SKM-1 treated with dmso at 0.1 percent for 144 hours (cell line): Measurements from ENCODE around the gene SLC47A2.
"Not testable (repeated sequence)": the region's sequence is repeated elsewhere in the genome, so short reads cannot be mapped to it uniquely, and the experiment has no call there.

ENCODE experiments used
- DNase-seq: peaks from one replicate; lab custom pipeline; 2025; ENCODE audit not compliant: unreplicated experiment; lab: John Stamatoyannopoulos, UW

Gene SLC47A2, protein sequence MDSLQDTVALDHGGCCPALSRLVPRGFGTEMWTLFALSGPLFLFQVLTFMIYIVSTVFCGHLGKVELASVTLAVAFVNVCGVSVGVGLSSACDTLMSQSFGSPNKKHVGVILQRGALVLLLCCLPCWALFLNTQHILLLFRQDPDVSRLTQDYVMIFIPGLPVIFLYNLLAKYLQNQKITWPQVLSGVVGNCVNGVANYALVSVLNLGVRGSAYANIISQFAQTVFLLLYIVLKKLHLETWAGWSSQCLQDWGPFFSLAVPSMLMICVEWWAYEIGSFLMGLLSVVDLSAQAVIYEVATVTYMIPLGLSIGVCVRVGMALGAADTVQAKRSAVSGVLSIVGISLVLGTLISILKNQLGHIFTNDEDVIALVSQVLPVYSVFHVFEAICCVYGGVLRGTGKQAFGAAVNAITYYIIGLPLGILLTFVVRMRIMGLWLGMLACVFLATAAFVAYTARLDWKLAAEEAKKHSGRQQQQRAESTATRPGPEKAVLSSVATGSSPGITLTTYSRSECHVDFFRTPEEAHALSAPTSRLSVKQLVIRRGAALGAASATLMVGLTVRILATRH

DNA sequence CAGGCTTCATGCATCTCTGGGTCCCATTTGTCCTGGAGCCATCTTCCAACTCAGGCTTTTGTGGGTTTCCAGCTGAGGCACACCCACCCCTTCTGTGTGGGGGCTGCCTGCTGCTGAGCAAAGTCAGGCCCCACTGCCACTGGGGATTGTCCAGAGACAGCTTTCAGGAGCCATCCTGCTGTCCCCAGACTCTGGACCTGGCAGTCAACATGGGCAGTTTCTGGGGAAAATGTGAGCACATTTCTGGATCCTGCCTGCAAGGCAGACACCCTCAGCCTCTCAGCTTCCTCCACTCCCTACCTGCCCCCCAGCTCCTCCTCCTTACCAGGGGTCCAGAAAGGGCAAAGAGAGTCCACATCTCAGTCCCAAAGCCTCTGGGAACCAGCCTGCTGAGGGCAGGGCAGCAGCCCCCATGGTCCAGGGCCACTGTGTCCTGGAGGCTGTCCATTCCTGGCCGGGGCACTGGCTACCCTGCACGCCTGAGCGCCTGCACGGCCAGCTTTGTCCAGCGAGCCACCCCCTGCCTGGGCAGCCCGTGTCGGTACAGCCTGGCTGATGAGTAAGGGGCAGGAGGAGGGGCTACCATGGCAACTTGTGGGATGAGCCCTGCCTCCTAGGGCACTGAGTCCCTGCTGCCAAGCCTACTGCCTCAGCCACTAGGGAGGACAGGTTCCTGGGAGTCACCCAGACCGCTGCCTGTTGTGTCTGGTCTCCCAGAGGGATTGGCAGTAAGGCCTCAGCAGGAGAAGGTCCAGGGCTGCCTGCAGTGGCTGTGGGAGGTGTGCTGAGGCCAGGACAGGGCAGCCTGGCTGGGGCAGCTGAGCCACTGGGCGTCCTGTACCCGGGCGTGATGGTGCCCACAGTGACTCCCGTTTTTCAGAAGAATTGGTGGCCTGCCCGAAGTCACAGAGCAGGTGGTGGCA, at the start of gene SLC47A2:
Gene SLC47A2 (minus strand): TSS at position 477 of the 923 bp plus-strand sequence. CDS start 29 bp downstream, at position 448.
- DNase-seq = no peak

DNA sequence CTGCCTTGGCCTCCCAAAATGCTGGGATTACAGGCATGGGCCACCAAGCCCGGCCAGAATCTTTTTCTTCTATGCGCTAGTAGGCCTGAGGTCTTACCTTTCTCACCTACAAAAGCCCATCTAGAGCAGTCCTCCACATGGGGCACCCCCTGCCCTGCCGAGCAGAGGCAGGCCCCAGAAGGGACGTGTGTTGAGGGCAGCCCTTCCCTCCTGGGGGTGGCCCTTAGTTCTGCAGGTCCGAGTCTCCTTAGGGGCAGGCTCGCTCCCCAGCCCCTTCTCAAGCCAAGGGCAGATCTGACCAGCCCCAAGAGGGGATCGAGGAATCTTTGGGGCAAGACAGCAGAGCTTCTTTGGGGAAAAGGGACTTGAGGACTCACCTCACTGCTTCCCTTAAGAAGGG, 49.6 kb upstream of the SLC47A2 start:
- no peak for DNase-seq

DNA sequence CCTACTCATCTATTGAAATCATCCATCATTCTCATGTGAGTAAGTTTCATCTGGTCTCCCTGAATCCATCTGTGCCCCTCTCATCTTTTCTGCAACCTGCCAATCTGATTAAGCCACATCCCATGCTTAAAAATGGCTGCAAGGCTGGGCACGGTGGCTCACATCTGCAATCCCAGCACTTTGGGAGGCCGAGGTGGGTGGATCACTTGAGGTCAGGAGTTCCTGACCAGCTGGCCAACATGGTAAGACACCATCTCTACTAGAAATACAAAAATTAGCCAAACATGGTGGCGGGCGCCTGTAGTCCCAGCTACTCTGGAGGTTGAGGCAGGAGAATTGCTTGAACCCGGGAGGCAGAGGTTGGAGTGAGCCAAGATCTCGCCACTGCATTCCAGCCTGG, 47.6 kb upstream of the SLC47A2 start:
- DNase-seq = not testable (repeated sequence)

DNA sequence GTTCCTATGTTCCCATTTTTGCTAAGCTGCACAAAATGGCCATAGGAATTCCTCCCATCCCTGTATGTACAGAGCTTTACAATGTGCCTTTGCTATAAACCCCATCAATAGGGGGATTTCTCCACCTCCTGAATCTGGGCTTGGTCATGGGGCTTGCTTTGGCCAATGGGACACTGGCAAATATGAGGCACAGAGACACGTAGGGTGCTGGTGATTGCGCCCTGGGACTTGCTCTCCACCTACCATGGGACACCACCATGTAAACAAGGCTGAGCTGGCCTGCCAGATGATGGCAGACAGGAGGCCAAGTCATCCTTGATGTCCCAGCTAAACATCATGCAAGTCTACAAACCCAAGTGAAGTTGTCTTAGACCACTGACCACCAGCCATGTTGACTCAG, 47.0 kb upstream of the SLC47A2 start:
- DNase-seq = no peak

DNA sequence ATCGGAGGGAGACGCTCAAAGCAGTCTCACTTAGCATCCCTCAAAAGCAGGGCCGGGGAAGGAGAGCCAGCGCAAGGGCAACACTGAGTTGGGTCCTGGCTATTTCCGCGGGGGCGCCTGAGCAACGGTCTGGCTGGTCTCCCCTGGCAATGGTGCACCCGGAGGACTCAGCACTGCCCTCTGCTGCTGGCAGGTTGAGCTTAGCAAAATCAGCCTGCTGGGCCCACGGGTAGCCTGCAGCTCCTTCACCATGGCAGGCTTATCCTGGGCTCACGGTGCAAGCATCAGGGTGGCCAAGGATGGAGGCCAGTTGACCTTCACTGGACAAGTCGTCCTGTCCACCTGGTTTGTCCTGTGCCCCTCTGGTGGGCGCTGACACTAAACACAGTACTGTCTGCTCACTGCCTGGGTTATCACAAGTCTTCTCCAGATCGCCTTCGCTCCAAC, 46.2 kb upstream of the SLC47A2 start:
- peak; percentile 44 for DNase-seq

DNA sequence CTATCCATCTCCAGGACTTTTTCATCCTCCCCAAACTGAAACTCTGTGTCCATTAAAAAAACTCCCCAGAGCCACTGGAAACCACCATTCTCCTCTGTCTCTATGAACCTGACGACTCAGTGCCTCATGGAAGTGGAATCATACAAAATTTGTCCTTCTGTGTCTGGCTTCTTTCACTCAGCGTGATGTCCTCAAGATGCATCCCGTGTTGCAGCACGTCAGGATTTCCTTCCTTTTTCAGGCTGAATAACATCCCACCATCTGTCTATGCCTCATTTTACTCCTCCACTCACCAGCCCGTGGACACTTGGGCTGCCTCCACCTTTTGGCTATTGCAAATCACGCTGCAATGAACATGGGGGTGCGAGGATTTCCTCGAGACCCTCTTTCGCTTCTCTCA, 44.4 kb upstream of the SLC47A2 start:
- no peak for DNase-seq

DNA sequence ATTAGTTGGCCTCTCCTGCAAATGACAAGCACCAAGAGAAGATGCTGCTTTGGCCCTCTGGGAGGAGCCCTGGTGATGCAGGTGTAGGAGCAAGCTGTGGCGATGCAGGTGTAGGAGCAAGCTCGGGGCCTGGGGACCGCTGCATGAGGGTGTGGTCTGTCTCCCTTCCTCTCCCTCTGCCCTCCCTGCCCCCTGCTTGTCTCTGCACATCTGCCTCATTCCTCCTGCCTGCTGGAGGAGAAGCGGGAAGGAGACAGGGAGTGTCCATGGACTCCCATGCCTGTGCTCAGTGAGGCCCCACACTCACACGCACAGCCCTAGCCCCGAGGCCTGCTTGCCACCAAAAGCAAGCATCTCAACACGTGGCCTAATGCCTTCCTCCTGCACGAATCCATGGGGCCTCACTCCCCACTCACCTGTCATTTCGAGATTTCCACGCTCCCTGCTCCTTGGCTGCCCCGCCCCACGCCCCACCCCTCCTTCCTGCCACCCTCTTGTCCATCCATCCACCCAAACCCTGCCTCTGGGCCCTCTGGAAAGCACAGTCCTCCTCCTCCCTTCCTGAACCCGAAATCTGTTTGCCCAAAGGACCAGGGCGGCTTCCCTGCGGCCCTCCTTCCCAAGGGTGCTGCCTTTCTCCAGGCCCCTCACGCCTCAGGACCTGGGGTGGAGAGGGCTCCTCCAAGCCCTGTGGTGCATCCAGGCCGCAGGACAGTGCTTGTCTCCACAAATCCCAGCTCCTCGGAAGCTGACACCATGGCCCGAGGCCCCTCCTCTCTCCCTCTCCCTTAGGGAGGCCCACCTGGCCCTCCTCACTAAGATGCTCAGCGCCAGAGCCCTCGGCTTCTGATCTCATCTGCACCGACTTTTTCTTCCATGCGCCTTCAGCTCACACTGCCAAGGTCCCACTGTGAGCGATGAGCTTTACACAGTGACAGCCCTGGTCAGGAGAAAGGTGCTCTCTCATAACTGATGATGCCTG, 43.5 kb upstream of the SLC47A2 start:
- DNase-seq = no peak

DNA sequence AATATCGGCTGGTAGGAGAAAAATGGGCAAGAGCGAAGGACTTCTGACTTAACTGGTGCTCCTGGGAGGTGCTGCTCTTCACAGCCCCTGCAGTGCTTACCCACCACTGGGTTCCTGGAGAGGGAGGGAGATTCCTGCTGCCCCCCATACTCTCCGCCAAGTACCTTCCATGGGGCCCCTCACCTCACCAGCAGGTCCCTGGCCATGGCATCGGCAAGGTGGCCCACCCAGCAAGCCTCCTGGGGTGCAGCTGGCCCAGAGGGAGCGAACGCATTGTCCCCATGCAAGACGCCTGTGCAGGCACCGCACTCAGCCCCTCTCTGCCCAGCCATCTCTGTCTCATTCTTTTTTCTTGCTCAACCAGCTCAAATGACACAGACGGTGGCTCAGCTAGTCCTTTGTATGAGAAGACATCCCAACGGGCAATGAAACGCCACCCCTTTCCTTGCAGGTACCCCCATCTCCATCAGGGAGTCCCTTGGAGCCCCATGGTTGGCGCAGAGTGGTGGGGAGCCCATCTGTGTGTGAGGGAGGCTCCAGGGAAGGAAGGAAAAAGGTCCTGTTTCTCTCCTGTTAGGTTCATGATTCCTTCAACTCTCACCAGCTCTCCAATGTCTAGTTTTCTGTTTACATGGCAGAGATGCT, 41.3 kb upstream of the SLC47A2 start:
- DNase-seq = no peak

DNA sequence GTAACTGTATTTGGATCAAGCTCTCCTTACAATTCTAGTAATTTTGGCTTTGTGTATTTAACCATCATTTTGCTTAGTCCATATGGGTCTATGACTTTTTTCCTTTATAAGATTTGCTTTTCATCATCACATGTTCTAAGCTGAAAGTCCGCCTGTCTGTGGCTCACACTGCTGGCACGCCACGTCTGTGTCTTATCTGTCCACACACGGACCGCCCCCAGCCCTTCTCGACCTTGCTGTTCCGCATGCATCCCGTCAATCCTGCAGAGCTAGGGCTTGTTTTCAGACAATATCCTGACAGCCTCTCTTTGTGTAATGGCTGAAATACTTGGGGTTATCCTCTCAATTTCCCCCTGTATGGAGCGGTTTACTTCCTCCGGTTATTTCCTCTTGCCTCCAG, 40.2 kb upstream of the SLC47A2 start:
- DNase-seq = no peak

DNA sequence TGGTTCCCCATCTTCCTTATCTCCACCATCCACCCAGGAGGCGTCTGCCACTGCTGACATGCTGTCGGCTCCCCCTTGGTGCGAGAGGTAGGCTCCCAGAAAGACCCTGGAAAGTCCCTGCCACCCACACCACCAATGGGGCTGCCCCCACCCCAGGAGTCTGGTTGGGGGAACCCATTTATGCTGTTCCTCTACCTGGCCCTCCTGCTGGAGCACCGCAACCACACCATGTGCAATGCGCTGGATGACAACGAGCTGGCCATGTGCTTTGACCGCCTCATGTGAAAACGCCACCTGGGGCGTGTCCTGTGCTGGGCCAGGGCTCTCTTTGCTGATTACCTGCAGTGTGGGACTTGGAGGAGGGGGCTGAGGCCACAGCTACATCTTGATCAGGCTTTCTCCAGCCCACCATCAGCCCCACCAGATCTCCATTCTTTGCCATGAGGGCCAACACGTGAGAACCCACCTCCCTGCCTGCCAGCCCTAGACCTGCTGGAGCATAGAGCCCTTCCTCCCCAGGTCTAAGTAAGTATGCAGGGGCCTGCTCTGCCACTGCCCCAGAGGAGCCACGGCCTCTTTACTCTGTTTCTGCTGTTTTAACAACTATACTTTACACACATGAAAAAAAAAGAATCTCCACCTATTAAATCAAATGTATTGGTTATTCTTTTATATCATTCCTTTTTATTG, 39.6 kb upstream of the SLC47A2 start:
- no peak for DNase-seq

DNA sequence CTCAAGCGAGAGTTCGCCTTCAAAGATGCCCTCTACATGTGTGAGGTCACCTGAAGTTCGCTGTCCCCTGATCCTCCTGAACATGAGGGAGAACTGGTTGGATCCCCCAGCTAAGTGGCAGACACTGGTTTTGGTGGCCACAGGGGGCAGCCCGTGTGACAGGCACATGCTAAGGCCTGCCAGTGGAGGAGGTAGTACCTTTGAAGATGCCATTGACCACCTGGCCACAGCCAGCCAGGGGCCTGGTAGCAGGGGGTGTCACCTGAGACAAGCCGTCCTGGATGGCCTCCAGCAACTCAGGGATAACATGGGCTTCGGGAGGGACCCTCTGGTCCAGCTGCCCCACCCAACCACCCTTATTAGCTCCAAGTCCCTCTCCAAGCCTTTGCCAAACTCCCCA, 39.0 kb upstream of the SLC47A2 start:
- no peak for DNase-seq

DNA sequence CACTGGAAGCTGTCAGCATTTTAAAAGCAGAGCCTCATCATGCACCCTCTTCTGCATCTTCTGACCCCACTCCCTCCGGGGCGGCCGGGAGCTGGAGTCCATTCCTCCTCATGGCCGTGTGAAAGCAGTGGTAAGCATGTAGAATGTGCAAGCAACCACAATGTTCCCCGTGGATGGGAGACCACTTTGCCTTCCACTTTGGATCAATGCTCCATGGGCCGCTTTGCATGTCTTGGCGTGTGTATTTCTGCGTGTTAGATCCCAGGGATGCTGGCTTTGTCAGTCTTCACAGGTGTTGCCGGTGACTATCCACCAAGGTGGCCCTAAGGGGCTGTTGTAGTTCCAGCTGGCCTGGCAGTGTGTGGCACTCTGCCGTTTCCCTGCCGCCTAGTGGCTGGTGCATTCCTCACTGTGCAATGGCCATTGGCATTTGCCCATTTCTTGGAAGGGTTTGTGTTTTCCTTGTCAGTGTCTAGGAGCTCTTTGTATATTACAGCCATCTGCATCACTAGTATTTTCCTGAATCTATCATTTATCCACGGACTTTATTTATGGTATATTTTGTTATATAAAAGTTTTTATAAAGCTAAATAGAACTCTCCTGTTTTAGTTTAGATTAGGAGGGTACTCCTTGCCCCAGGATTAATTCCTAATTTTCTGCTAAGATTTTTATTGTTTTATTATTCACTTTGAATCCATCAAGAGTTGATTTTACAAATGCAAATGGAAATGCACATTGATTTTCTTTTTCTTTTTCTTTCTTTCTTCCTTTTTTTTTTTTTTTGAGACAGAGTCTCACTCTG, 37.5 kb upstream of the SLC47A2 start:
- no peak for DNase-seq

DNA sequence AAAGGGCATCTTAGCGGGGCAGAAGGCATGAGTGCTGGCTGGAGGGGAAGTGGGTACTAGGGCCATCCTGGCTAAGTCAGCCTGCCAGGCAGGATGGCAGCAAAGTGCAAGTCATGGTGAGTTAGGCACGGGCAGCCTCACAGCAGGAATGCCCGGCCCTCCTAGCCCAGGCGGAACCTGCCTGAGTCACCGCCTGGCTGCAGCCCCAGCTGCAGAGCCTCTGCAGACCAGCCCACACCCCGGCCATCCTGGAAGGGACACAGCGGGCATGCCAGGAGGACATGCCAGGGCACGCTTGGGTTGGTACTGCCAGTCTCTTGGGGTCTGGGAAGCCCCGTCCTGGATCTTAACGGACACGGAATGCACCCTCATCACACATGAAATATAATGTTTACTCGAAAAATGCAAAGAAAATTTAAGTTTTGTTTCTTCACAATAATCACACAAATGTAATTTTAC, 36.7 kb upstream of the SLC47A2 start:
- DNase-seq = no peak

DNA sequence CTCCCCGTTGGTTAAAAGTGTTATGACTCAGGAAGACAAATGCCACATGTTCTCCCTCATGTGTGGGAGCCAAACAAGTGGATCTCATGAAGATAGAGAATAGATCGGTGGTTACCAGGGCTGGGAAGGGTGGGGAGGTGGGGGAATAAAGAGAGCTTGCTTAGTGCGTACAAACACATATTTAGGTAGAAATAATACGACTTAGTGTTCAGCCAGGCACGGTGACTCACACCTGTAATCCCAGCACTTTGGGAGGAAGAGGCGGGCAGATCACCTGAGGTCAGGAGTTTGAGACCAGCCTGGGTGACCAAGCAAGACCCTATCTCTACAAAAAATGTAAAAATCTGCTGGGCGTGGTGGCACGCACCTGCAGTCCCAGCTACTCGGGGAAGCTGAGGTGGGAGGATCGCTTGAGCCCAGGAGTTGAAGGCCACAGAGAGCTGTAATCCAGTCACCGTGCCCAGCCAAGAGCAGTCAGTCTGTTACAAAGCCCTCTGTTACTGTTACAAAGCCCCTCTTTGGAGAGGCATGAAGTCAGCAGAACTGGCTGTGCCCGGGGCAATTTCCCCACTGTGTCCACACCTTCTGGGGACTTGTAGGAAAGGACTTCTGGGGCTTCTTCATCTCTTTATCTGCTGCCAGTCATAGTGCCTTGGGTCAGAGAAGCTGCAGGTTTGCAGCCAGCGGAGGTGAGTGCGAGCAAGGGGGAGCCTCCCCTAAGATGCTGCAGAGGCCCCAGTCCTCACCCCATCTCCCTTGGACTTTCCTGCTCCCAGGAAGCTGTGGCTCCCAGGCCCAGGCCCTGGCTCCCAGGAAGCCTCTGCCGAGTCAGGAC, 36.0 kb upstream of the SLC47A2 start:
- no peak for DNase-seq

DNA sequence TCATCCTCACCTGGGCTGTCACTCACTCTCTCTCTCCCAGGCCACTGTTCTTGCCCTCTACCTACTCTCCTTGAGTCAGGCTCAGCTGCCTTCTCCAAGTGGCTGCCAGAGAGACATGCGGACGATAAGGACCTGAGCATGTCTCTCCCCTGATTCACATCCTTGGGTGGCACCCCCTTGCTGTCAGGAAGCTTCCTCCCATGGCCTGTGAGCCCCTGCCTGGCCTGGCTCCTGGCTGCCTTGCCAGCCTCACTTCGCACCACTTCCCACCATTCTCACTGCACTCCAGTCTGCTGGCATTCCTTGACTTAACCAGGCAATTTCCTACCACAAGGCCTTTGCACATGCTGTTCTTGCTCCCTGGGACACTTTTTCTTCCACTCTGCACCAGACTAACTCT, 34.5 kb upstream of the SLC47A2 start:
- no peak for DNase-seq

DNA sequence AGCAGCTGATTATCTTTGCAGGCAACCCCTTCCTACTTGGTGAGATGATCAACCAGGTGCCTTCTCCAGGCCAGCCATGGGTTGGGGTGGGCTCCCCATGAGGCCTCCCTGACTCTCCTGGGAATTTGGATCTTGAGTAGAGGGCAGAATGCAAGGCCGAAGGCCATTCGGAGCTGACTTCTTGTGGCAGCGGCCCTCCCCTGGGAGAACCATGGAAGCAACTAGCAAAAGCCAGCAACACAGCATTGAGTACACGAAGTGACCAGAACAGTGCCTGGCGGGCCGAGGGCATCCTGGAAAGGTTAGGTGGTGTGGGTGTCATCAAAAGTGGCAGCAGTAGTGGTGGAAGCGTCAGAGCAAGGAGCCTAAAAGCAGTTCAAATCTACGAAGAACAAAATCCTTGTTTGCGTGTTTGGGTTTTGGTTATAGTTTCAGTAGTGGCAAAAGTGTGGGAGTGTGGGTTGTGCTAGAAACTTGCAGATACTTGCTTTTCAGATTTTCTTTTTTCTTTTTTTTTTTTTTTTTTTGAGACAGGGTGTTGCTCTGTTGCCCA, 33.7 kb upstream of the SLC47A2 start:
- no peak for DNase-seq

DNA sequence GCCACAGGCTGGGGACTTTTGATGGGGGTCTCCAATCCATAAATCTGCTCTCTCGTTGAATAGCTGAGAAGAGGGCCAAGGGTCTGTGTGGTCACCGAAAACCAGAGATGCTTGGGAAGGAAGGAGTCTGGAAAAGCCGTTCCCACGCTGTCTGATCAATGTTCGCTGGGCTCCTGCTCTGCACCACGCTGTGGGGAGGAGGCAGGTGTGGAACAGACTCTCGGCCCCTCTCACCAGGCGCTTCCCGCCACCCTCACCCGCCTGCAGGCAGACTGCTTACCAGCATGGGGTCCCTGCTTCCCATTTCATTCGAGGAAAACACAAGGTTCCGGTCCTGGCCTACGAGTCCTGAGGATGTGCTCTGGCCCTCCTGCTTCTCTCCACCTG, 32.4 kb upstream of the SLC47A2 start:
- DNase-seq = no peak
